GM19099 (cell line): ENCODE data around the gene ADARB1.

Experiments used
- POLR2A ChIP-seq: IDR thresholded peaks from 3 replicates; pipeline ENCODE4 v1.6.1; 2011; ENCODE audit warnings: low read depth; ENCODE audit not compliant: insufficient read length; ENCODE audit errors: extremely low read depth

ADARB1 gene

GRCh38 chr21:45178971-45179370, 104.6 kb downstream of the ADARB1 start:
- TF ChIP-seq POLR2A: no peak

GRCh38 chr21:45179568-45180245, 105.3 kb downstream of the ADARB1 start:
- TF ChIP-seq POLR2A: no peak

- TF ChIP-seq POLR2A: no peak
Measured at GRCh38 chr21:45180246-45180599, 105.8 kb downstream of the ADARB1 start.

GRCh38 chr21:45182958-45183357, 108.6 kb downstream of the ADARB1 start:
- TF ChIP-seq POLR2A: no peak

- no peak for TF ChIP-seq POLR2A
Measured at GRCh38 chr21:45183852-45184251, 109.5 kb downstream of the ADARB1 start.

GRCh38 chr21:45184869-45185268, 110.5 kb downstream of the ADARB1 start:
- no peak for TF ChIP-seq POLR2A

GRCh38 chr21:45186709-45187108, 112.3 kb downstream of the ADARB1 start:
- no peak for TF ChIP-seq POLR2A

GRCh38 chr21:45187646-45188045, 113.3 kb downstream of the ADARB1 start:
- TF ChIP-seq POLR2A: no peak

- no peak for TF ChIP-seq POLR2A
Measured at GRCh38 chr21:45190013-45190412, 115.6 kb downstream of the ADARB1 start.

GRCh38 chr21:45192332-45192731, 118.0 kb downstream of the ADARB1 start:
- TF ChIP-seq POLR2A: no peak

- no peak for TF ChIP-seq POLR2A
Measured at GRCh38 chr21:45196620-45197019, 122.2 kb downstream of the ADARB1 start.

- no peak for TF ChIP-seq POLR2A
Measured at GRCh38 chr21:45199201-45199600, 124.8 kb downstream of the ADARB1 start.

- TF ChIP-seq POLR2A: no peak
Measured at GRCh38 chr21:45200031-45200430, 125.7 kb downstream of the ADARB1 start.

GRCh38 chr21:45200581-45201296, 126.4 kb downstream of the ADARB1 start:
- TF ChIP-seq POLR2A: no peak

- TF ChIP-seq POLR2A: no peak
Measured at GRCh38 chr21:45202344-45202743, 128.0 kb downstream of the ADARB1 start.

GRCh38 chr21:45202889-45203288, 128.5 kb downstream of the ADARB1 start:
- TF ChIP-seq POLR2A: no peak
